HL-60/S4 (cell line): ENCODE measurements around the gene FNIP2.

ENCODE experiments used
- in situ Hi-C: fragments of 300-500 bp; cut with MboI; formaldehyde crosslinking; loops from 2 replicates; pipeline ENCODE4 v1.14.3; 2022; ENCODE audit warnings: low sequenced_read_pairs

FNIP2 gene

GRCh38 chr4:158760866-158761265 is 8.0 kb upstream of the FNIP2 start:
- in situ Hi-C loops, result no loop called here

GRCh38 chr4:158762553-158762952 is 6.3 kb upstream of the FNIP2 start:
- in situ Hi-C loops, result no loop called here

GRCh38 chr4:158763462-158763861 is 5.4 kb upstream of the FNIP2 start:
- in situ Hi-C loops, result no loop called here

- in situ Hi-C loops, result no loop called here
These were observed 2.3 kb upstream of the FNIP2 start for GRCh38 chr4:158766434-158767044.

- in situ Hi-C loops, result no loop called here
These were observed 1.4 kb upstream of the FNIP2 start for GRCh38 chr4:158767451-158767850.

GRCh38 chr4:158769175-158769921 is 522 bp downstream of the FNIP2 start:
- in situ Hi-C loops, result no loop called here

GRCh38 chr4:158770671-158771070 is 1.8 kb downstream of the FNIP2 start:
- in situ Hi-C loops, result no loop called here

DNA sequence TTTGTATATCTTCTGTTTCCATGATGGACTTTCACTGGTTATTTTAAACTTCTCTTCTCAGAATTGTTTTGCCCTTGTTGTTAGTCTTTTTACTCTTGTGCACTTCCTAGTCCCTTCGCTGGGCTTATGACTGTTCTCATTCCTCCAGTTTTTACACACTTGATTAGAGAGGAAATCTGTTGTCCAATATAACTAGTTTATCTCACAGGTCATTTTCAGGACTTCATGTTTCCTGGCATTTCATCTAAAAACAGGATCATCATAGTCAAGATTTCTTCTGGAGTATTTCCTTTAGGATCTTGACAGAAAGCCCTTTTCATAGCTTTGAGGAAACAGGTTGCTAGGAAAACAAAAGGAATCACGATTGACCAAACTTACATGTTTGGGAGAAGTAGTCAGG is 3.0 kb downstream of the FNIP2 start:
- in situ Hi-C loops, result no loop called here

- in situ Hi-C loops, result no loop called here
These were observed 6.3 kb downstream of the FNIP2 start for GRCh38 chr4:158775091-158775651.

GRCh38 chr4:158776106-158776505 is 7.3 kb downstream of the FNIP2 start:
- in situ Hi-C loops, result no loop called here

DNA sequence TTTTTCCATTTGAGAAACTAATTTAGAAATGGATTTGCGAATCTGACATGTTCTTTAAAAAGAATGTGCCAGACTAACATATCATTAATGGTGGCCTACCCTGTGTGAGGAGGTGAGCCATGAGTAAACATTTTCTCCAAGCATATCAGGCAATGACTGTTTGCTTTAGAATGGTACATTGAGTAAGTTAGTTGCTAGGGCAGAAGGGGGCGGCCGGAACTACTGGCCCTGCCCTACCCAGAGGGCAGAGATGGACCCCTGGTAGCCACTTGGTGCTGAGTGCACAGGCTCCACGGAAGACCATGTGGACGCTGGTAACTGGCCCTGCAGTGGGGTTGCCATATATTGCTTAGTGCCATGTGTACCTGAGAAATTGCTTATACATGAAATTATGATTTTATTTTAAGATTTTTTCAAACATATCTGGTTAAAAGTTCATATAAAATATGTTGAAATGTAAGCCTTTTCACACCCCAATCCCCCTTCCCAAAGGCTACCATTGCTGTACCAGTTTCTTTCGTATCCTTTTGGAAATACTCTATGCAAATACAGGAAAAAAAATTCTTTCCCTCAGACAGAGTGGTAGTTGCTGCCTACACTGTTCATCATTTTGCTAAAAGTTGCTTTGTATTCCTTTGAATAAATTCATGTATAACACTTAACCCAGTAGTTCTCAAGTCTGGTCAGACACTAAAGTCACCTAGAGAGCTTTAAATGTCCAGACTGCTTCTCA is 8.8 kb downstream of the FNIP2 start:
- in situ Hi-C loops, result no loop called here

DNA sequence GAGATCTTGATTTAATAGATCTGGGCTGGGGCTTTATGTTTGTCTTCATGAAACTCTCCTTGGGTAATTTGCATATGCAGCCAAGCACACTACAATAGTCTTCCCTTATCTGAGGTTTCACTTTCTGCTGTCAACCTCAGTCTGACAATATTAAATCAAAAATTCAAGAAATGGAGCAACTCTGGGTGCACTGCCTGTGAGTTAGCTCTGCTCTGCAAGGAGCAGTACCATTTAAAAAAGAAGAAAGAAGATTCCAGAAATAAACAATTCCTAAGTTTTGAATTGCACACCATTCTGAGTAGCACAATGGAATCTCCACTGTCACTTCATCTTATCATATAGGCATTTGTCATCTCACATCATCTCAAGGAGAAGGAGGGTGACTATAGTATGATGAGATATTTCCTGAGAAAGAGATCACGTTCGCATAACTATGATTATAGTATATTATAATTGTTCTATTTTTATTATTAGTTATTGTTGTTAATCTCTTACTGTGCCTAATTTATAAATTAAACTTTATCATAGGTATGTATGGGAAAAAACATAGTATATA is 9.4 kb downstream of the FNIP2 start:
- in situ Hi-C loops, result no loop called here

GRCh38 chr4:158778712-158779111 is 9.9 kb downstream of the FNIP2 start:
- in situ Hi-C loops, result no loop called here

- in situ Hi-C loops, result no loop called here
These were observed 13.1 kb downstream of the FNIP2 start for GRCh38 chr4:158781963-158782362.

- in situ Hi-C loops, result no loop called here
These were observed 13.9 kb downstream of the FNIP2 start for GRCh38 chr4:158782551-158783360.

DNA sequence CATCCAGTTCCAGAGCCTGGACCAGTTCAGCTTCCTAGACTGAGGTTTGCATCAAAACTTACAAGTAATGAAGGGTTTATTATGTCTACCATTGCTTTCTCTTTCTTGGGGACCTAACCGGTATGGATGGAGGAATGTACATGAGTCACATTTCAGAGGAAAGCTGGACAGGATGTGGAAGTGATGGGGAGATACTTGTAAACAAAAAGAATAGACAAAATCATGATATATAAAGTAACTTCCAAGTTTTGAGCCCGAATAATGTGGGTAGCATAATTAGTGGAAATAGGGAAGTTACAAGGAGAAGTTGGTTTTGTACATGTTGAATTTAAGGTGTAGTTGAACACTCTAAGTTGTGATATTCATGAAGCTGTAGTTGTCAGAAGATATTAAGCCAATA is 15.0 kb downstream of the FNIP2 start:
- in situ Hi-C loops, result no loop called here

DNA sequence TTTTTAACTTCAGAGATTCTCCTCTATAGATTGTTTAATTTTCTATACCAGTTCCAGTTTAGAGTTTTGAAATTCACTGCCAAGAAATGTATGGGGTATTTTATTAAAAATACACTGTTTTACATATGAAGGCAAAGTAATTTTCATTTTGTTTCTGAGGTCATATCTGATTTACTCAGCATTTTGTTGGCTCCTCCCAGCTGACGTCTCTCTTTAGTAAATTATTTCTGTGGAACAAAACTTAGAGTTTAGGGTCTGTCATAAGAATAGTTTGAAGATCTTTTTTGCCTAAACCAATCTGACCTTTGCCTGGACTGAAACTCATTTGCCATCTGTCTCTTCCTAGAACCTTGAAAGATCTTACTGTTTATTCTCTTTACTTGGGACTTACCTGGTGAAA is 16.9 kb downstream of the FNIP2 start:
- in situ Hi-C loops, result no loop called here

- in situ Hi-C loops, result no loop called here
These were observed 17.3 kb downstream of the FNIP2 start for GRCh38 chr4:158786121-158786601.

DNA sequence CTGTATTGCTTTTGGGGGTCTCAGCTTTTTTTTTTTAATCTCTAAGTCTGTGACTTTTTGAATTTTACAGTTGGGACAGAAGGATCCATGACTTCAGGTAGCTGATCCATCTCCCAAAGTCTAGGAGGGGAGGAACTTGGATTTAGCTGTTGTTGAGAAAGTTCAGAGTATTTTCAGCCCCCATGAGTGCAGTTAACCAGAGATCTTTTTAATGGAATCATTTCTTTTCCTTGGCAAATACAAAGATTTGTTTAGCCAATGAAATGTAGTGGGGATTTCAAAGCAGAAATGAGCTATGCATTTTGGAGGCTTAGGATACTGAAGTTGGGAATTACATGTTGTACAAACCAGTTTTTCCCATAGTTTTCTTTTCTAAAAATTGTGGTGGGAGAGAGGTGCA is 18.1 kb downstream of the FNIP2 start:
- in situ Hi-C loops, result no loop called here

- in situ Hi-C loops, result no loop called here
These were observed 19.1 kb downstream of the FNIP2 start for GRCh38 chr4:158787709-158788475.
